KMS-11 (cell line): ENCODE measurements around the gene HS3ST3A1.

Source experiments
- H2AFZ ChIP-seq: fragments of 200-600 bp; sonication (generic); 2 replicates; pipeline ENCODE4 v1.6.1; 2016; ENCODE audit warnings: antibody characterized with exemption, mixed run types, low read depth
- H3K27ac ChIP-seq: fragments of 200-600 bp; sonication (generic); 2 replicates; pipeline ENCODE4 v1.6.1; 2016; ENCODE audit warnings: mild to moderate bottlenecking, mixed run types
- H3K27me3 ChIP-seq: fragments of 200-600 bp; sonication (generic); 2 replicates; pipeline ENCODE4 v1.6.1; 2017; ENCODE audit warnings: mild to moderate bottlenecking, low read depth, mixed run types, moderate library complexity; ENCODE audit not compliant: insufficient read depth
- H3K36me3 ChIP-seq: fragments of 200-600 bp; sonication (generic); 2 replicates; pipeline ENCODE4 v1.6.1; 2017; ENCODE audit warnings: mild to moderate bottlenecking, mixed run types; ENCODE audit not compliant: insufficient read depth
- H3K4me1 ChIP-seq: fragments of 200-600 bp; sonication (generic); 2 replicates; pipeline ENCODE4 v1.6.1; 2016; ENCODE audit warnings: mild to moderate bottlenecking, low read depth, mixed run types; ENCODE audit not compliant: poor library complexity, severe bottlenecking
- H3K4me2 ChIP-seq: fragments of 200-600 bp; sonication (generic); 2 replicates; pipeline ENCODE4 v1.7.0; 2016; ENCODE audit warnings: mild to moderate bottlenecking, mixed run types
- H3K4me3 ChIP-seq: fragments of 200-600 bp; sonication (generic); IDR thresholded peaks from 2 replicates; pipeline ENCODE4 v1.6.1; 2017; ENCODE audit warnings: low read depth, low read length, mixed read lengths; ENCODE audit not compliant: insufficient read depth
- H3K79me2 ChIP-seq: fragments of 200-600 bp; sonication (generic); 2 replicates; pipeline ENCODE4 v1.6.1; 2016; ENCODE audit warnings: low read depth, mixed run types; ENCODE audit not compliant: insufficient read depth
- H3K9ac ChIP-seq: fragments of 200-600 bp; sonication (generic); 2 replicates; pipeline ENCODE4 v1.6.1; 2016; ENCODE audit warnings: mild to moderate bottlenecking, mixed run types
- H4K20me1 ChIP-seq: fragments of 200-600 bp; sonication (generic); 2 replicates; pipeline ENCODE4 v1.6.1; 2016; ENCODE audit warnings: mild to moderate bottlenecking, mixed run types; ENCODE audit not compliant: insufficient read depth
- TF ChIP-seq, protein P1 (sequence below): fragments of 200-600 bp; sonication (generic); conservative IDR thresholded peaks from 2 replicates; pipeline ENCODE4 v1.6.1; 2017; ENCODE audit warnings: low read depth, mild to moderate bottlenecking, antibody characterized with exemption, low read length, moderate library complexity, mixed read lengths

The HS3ST3A1 gene

DNA sequence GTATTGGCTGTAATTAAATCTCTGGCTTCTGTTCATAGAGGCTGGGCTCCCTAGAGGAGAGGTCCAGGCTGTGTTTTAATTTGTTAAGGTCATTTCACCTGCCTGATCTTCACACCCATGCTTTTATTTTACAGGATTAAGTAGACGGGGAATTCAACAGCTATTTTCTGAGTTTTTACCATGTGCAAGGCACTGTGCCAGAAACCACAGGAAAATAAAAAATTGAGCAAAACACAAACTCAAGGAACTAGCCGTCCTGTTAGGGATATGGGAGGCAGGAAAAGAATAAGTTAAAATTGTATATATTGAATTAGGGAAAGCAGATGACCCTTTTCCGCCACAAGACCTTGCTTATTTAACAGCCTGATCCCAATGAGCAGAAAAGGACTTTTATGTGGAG lies 29.1 kb downstream of the HS3ST3A1 start:
- no peak overlapping the region for H3K4me3 ChIP-seq
- TF ChIP-seq, protein P1, sequence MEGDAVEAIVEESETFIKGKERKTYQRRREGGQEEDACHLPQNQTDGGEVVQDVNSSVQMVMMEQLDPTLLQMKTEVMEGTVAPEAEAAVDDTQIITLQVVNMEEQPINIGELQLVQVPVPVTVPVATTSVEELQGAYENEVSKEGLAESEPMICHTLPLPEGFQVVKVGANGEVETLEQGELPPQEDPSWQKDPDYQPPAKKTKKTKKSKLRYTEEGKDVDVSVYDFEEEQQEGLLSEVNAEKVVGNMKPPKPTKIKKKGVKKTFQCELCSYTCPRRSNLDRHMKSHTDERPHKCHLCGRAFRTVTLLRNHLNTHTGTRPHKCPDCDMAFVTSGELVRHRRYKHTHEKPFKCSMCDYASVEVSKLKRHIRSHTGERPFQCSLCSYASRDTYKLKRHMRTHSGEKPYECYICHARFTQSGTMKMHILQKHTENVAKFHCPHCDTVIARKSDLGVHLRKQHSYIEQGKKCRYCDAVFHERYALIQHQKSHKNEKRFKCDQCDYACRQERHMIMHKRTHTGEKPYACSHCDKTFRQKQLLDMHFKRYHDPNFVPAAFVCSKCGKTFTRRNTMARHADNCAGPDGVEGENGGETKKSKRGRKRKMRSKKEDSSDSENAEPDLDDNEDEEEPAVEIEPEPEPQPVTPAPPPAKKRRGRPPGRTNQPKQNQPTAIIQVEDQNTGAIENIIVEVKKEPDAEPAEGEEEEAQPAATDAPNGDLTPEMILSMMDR: no peak
- H3K27ac ChIP-seq: no peak overlapping the region
- H3K9ac ChIP-seq: no peak overlapping the region
- no peaks in the 10 kb centered on the region for H3K79me2 ChIP-seq
- no peaks in the 10 kb centered on the region for H3K4me1 ChIP-seq
- H3K36me3 ChIP-seq: no peaks in the 10 kb centered on the region
- no peaks in the 10 kb centered on the region for H4K20me1 ChIP-seq
- no peak overlapping the region for H2AFZ ChIP-seq
- H3K27me3 ChIP-seq: no peaks in the 10 kb centered on the region
- no peak overlapping the region for H3K4me2 ChIP-seq

DNA sequence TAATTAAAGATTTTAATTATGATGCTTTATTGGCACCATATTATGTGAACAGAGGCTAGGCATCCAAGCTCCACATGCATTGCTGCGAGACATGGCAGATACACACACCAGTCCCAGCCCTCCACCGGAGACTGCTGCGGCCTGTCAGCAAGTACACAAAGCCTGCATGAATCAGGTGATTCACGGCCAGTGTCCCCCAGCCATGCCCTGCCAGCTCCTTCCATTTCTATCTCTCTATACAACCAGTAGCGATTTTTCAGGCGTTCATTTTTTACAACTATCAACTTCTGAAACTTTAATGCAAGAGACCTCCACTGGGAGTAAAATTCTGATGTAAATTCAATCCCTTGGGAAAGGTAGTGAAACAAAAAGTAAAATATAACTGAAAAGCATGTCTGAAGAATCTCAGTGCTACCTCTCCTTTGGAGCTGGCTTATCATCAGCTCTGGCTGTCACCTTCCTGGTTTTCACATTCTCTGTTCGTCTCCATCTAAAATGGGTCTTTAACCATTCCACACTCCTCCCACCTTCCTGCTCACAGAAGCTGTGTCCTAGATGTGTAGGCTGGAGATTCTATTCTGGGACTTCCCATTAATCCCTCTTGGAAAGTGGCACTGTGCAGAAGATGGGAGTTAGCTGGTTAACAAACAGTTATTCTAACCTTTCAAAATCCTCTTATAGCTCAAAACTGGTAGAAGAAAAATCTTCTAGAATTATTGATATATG lies 32.2 kb downstream of the HS3ST3A1 start:
- no peaks in the 10 kb centered on the region for H3K27me3 ChIP-seq
- H3K27ac ChIP-seq: no peak overlapping the region
- no peak overlapping the region for H3K4me3 ChIP-seq
- no peaks in the 10 kb centered on the region for H3K36me3 ChIP-seq
- H4K20me1 ChIP-seq: no peaks in the 10 kb centered on the region
- H3K79me2 ChIP-seq: no peaks in the 10 kb centered on the region
- H3K4me2 ChIP-seq: no peak overlapping the region
- TF ChIP-seq, protein P1: no peak
- H3K9ac ChIP-seq: no peak overlapping the region
- no peaks in the 10 kb centered on the region for H3K4me1 ChIP-seq
- H2AFZ ChIP-seq: no peak overlapping the region

DNA sequence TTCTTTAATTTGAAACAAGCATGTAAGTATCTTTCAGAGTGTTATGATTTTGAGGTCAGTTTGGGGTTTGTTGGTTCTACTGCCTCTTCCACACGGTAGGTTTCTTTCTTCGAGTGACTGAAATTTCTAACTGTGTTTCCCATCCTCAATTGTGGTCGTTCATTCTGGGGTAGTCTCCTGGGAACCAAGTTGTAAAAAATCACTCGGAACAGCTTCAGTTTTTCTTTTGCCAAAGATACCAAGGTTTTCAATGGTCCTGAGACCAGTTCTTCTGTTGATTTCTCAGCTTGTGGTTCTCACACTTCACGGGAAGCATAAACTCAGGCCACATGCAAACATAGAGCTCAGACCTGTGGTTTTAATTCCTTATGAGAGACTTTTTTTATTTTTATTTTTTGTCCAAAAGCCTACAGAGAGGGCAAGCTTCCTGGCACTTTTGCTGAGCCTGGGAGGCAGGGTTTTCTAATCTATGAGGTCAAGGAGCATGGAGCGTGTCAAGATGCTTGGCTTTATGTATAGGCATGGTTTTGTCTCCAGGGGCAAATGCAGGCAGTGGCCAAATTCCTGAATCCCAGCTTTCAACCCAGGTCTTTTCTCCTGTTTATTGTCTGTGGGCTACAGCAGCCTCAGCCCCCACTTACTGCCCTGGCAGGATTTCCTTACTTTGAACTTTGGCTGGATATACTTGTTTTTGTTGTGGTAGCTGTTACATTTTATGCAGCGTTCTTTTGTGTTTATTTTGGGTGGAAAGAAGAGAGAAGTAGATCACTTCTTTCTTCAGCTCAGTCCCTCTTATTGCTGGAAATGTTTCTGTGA lies 32.9 kb downstream of the HS3ST3A1 start:
- Histone ChIP-seq H4K20me1 (no peaks in the 10 kb centered on the region), H3K27ac (no peak overlapping the region)

DNA sequence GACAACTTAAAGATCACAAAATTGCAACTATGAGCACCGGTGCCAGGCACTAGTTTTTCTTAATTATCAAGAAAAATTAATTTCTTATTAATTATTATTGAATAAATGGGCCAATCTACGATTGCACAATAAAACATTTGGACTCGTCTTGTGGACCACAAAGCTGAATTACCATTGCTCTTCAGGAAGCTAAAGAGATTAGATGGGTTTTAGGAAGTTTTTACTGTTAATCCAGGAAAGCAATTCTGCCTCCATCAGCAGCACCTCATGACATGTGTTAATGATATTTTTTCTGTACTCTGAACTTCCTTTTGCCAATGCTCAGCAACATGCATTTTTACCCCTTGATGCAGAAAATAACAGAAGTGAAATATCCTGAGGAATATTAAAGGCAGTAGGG lies 37.9 kb downstream of the HS3ST3A1 start:
- no peaks in the 10 kb centered on the region for H3K27me3 ChIP-seq
- no peak overlapping the region for H3K4me3 ChIP-seq
- no peaks in the 10 kb centered on the region for H3K4me1 ChIP-seq
- H4K20me1 ChIP-seq: no peaks in the 10 kb centered on the region
- no peak overlapping the region for H2AFZ ChIP-seq
- no peaks in the 10 kb centered on the region for H3K79me2 ChIP-seq
- TF ChIP-seq, protein P1: no peak
- no peak overlapping the region for H3K9ac ChIP-seq
- no peak overlapping the region for H3K27ac ChIP-seq
- no peaks in the 10 kb centered on the region for H3K36me3 ChIP-seq
- H3K4me2 ChIP-seq: no peak overlapping the region

More for the DNA sequence above, 32.9 kb downstream of the HS3ST3A1 start:
- no peaks in the 10 kb centered on the region for H3K36me3 ChIP-seq
- H3K79me2 ChIP-seq: no peaks in the 10 kb centered on the region
- H3K4me2 ChIP-seq: no peak overlapping the region
- TF ChIP-seq, protein P1: no peak
- H2AFZ ChIP-seq: no peak overlapping the region
- no peak overlapping the region for H3K4me3 ChIP-seq
- no peak overlapping the region for H3K9ac ChIP-seq
- no peaks in the 10 kb centered on the region for H3K4me1 ChIP-seq
- no peaks in the 10 kb centered on the region for H3K27me3 ChIP-seq
